ENCODE results near the gene CD40.

- no peak for TF ChIP-seq CTCF (IDR thresholded peaks at IDR 0.05)
- no peak for TF ChIP-seq POLR2A (IDR thresholded peaks at IDR 0.05)
Measured at GRCh38 chr20:46150943-46151342, 32.8 kb downstream of the CD40 start.
